H9 (cell line): ENCODE data around the gene ATP12A. TPM values are rescaled to one million over a fixed set of nuclear protein-coding genes. Genes with fewer than 3 reads are reported as not detected.

Source experiments
- DNase-seq: peaks from one replicate; pipeline ENCODE4 v3.0.0-alpha.2; 2017
- H2AFZ ChIP-seq: one replicate; pipeline ENCODE4 v1.6.1; 2013; ENCODE audit warnings: mild to moderate bottlenecking, low read length, control low read depth, moderate library complexity
- H2AK5ac ChIP-seq: 2 replicates; pipeline ENCODE4 v1.6.1; 2013; ENCODE audit warnings: low read length, control low read depth, mixed read lengths; ENCODE audit not compliant: insufficient read length
- H2BK120ac ChIP-seq: one replicate; pipeline ENCODE4 v1.6.1; 2013; ENCODE audit warnings: low read depth, mild to moderate bottlenecking, low read length, control low read depth, inconsistent platforms; ENCODE audit not compliant: poor library complexity, severe bottlenecking
- H2BK12ac ChIP-seq: 2 replicates; pipeline ENCODE4 v1.6.1; 2013; ENCODE audit warnings: low read length, control low read depth, mixed read lengths, low read depth; ENCODE audit not compliant: insufficient read length
- H2BK15ac ChIP-seq: 2 replicates; pipeline ENCODE4 v1.6.1; 2013; ENCODE audit warnings: low read depth, low read length, control low read depth
- H2BK20ac ChIP-seq: one replicate; pipeline ENCODE4 v1.6.1; 2013; ENCODE audit warnings: low read depth, mild to moderate bottlenecking, low read length, control low read depth, inconsistent platforms; ENCODE audit not compliant: poor library complexity, severe bottlenecking
- H2BK5ac ChIP-seq: 2 replicates; pipeline ENCODE4 v1.6.1; 2013; ENCODE audit warnings: low read length, control low read depth, mixed read lengths; ENCODE audit not compliant: insufficient read length
- H3K14ac ChIP-seq: 2 replicates; pipeline ENCODE4 v1.6.1; 2013; ENCODE audit warnings: low read length, control low read depth; ENCODE audit not compliant: insufficient read depth
- H3K18ac ChIP-seq: 2 replicates; pipeline ENCODE4 v1.6.1; 2013; ENCODE audit warnings: low read depth, mild to moderate bottlenecking, mixed read lengths, low read length, control low read depth; ENCODE audit not compliant: insufficient read length
- H3K23ac ChIP-seq: 2 replicates; pipeline ENCODE4 v1.6.1; 2013; ENCODE audit warnings: low read length, control low read depth, mixed read lengths, low read depth; ENCODE audit not compliant: insufficient read length
- H3K23me2 ChIP-seq: 2 replicates; pipeline ENCODE4 v1.6.1; 2013; ENCODE audit warnings: low read depth, mild to moderate bottlenecking, mixed read lengths, low read length, control low read depth; ENCODE audit not compliant: insufficient read length, poor library complexity, severe bottlenecking
- H3K27ac ChIP-seq: 2 replicates; pipeline ENCODE4 v1.5.1; 2013; ENCODE audit warnings: low read length, control low read depth, mixed read lengths, low read depth; ENCODE audit not compliant: insufficient read length
- H3K27me3 ChIP-seq: 2 replicates; pipeline ENCODE4 v1.6.1; 2013; ENCODE audit warnings: low read length, control low read depth, inconsistent platforms; ENCODE audit not compliant: insufficient read depth
- H3K4ac ChIP-seq: 2 replicates; pipeline ENCODE4 v1.6.1; 2013; ENCODE audit warnings: low read depth, mild to moderate bottlenecking, control low read depth, inconsistent platforms, low read length, moderate library complexity
- H3K4me1 ChIP-seq: 2 replicates; pipeline ENCODE4 v1.6.1; 2013; ENCODE audit warnings: low read length, control low read depth, inconsistent platforms; ENCODE audit not compliant: insufficient read depth
- H3K4me2 ChIP-seq: 2 replicates; pipeline ENCODE4 v1.6.1; 2013; ENCODE audit warnings: low read length, control low read depth, mixed read lengths; ENCODE audit not compliant: insufficient read length, insufficient read depth
- H3K56ac ChIP-seq: 2 replicates; pipeline ENCODE4 v1.6.1; 2013; ENCODE audit warnings: low read depth, mild to moderate bottlenecking, mixed read lengths, low read length, control low read depth; ENCODE audit not compliant: insufficient read length
- H3K79me1 ChIP-seq: 2 replicates; pipeline ENCODE4 v1.6.1; 2013; ENCODE audit warnings: low read depth, mild to moderate bottlenecking, moderate library complexity, low read length, control low read depth, inconsistent platforms; ENCODE audit not compliant: insufficient read depth, poor library complexity, severe bottlenecking
- H3K79me2 ChIP-seq: 2 replicates; pipeline ENCODE4 v1.6.1; 2013; ENCODE audit warnings: low read length, control low read depth, inconsistent platforms; ENCODE audit not compliant: insufficient read depth
- H3K9ac ChIP-seq: 2 replicates; pipeline ENCODE4 v1.6.1; 2013; ENCODE audit warnings: low read length, control low read depth, mixed read lengths; ENCODE audit not compliant: insufficient read length; ENCODE audit errors: extremely low read depth
- H3K9me3 ChIP-seq: one replicate; pipeline ENCODE4 v1.6.1; 2013; ENCODE audit warnings: low read depth, low read length, inconsistent platforms; ENCODE audit not compliant: control insufficient read depth
- H3T11ph ChIP-seq: one replicate; pipeline ENCODE4 v1.6.1; 2013; ENCODE audit warnings: mild to moderate bottlenecking, low read length, control low read depth, inconsistent platforms
- H4K20me1 ChIP-seq: one replicate; pipeline ENCODE4 v1.6.1; 2013; ENCODE audit not compliant: control insufficient read depth, insufficient read length, insufficient read depth
- H4K5ac ChIP-seq: 2 replicates; pipeline ENCODE4 v1.6.1; 2013; ENCODE audit warnings: low read depth, mild to moderate bottlenecking, mixed read lengths, low read length, control low read depth; ENCODE audit not compliant: insufficient read length
- H4K8ac ChIP-seq: replicated peaks from 2 replicates; pipeline ENCODE4 v1.6.1; 2013; ENCODE audit warnings: low read length, control low read depth, mixed read lengths, low read depth; ENCODE audit not compliant: insufficient read length
- H4K91ac ChIP-seq: 2 replicates; pipeline ENCODE4 v1.6.1; 2013; ENCODE audit warnings: low read depth, mild to moderate bottlenecking, moderate library complexity, mixed read lengths, low read length, control low read depth; ENCODE audit not compliant: insufficient read length
- H3K27ac Mint-ChIP-seq, 3 experiments: 2 replicates in 2 of 3; 3 replicates in 1 of 3; pipeline ENCODE4 v1.8.0; 2020 to 2021; ENCODE audit warnings: mixed read lengths in 3 of 3, mild to moderate bottlenecking in 1 of 3, moderate library complexity in 1 of 3
- H3K27me3 Mint-ChIP-seq: 2 replicates; pipeline ENCODE4 v1.8.0; 2021; ENCODE audit warnings: low read depth, mild to moderate bottlenecking, moderate library complexity, mixed read lengths
- H3K36me3 Mint-ChIP-seq, 3 experiments: 2 replicates in 2 of 3; 3 replicates in 1 of 3; pipeline ENCODE4 v1.8.0; 2020 to 2021; ENCODE audit warnings: low read depth in 3 of 3, mixed read lengths in 3 of 3; ENCODE audit not compliant: insufficient read depth in 1 of 3
- H3K4me1 Mint-ChIP-seq, 2 experiments: 2 replicates each; pipeline ENCODE4 v1.8.0; 2020; ENCODE audit warnings: mixed read lengths in 2 of 2
- H3K4me3 Mint-ChIP-seq, 2 experiments: 2 replicates in 1 of 2; 3 replicates in 1 of 2; pipeline ENCODE4 v1.8.0; 2020 to 2021; ENCODE audit warnings: mild to moderate bottlenecking in 2 of 2, mixed read lengths in 2 of 2, moderate library complexity in 1 of 2
- H3K9me3 Mint-ChIP-seq, 2 experiments: 2 replicates in 1 of 2; 3 replicates in 1 of 2; pipeline ENCODE4 v1.8.0; 2020; ENCODE audit warnings: mild to moderate bottlenecking in 2 of 2, mixed read lengths in 2 of 2, moderate library complexity in 1 of 2
- WGBS: extraction: QIAGEN DNeasy Blood & Tissue Kit; methylation state at CpG from one replicate; pipeline ENCODE4 v1.1.7; 2013; ENCODE audit warnings: missing lambda C conversion rate, low lambda C conversion rate, mixed read lengths; ENCODE audit not compliant: insufficient read length; ENCODE audit errors: extremely low coverage; 5-methylcytosine and 5-hydroxymethylcytosine counted together
- total RNA-seq: library from RNA; stranded (reverse); gene quantifications from 2 replicates; pipeline ENCODE4 v1.2.1, GENCODE V29; 2021
- TF ChIP-seq, protein P1 (sequence below): fragments of 200-600 bp; sonication (generic); conservative IDR thresholded peaks from 3 replicates; pipeline ENCODE4 v1.8.0; 2021; ENCODE audit warnings: antibody characterized with exemption, mild to moderate bottlenecking

ATP12A gene
- total RNA-seq, 1 experiment from 2014 or later, result 0.94 TPM

DNA sequence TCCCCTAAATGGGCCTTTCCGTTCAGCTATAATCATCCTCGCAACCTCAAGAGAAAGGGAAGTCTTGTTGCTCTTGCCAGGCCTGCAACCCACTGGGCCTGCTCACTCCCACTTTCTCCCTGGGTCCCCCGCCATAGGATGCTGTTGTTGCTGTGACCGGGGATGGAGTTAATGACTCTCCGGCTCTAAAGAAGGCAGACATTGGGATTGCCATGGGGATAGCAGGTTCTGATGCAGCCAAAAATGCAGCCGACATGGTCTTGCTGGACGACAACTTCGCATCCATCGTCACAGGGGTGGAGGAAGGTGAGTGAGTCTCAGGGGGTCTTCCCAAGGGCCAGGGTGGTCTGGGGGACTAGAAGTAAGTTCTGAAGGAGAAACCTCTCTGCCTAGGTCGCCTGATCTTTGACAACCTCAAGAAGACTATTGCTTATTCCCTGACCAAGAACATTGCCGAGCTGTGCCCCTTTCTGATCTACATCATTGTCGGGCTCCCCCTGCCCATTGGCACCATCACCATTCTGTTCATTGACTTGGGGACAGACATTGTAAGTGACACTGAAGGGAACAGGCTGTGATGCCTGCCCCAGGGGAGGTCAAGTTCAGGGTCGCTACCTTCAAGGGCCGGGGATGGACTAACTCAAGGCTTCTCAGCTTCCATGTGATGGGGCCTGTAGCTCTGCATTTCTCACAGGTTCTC, 26.8 kb downstream of the ATP12A start:
- peaks cover 1% of the 10 kb centered on the region; the same call in 1 of the 2 replicates for H3K27me3 Mint-ChIP-seq
- Histone ChIP-seq H2BK12ac (no peak overlapping the region), H2AK5ac (no peak overlapping the region), H3K4ac (no peak overlapping the region), H3K18ac (no peak overlapping the region), H3K79me2 (no peaks in the 10 kb centered on the region), H4K20me1 (no peaks in the 10 kb centered on the region), H3K4me2 (no peak overlapping the region), H3T11ph (no peak overlapping the region), H3K79me1 (no peaks in the 10 kb centered on the region), H2BK5ac (no peak overlapping the region), H4K5ac (no peak overlapping the region), H4K91ac (no peak overlapping the region), H3K9me3 (no peaks in the 10 kb centered on the region), H2BK120ac (no peak overlapping the region), H2BK20ac (no peak overlapping the region), H3K4me1 (no peaks in the 10 kb centered on the region), H3K14ac (no peak overlapping the region), H4K8ac (no peak overlapping the region), H3K9ac (no peak overlapping the region), H3K27ac (no peak overlapping the region), H3K56ac (no peak overlapping the region), H2AFZ (no peak overlapping the region), H3K23me2 (no peaks in the 10 kb centered on the region), H3K23ac (no peak overlapping the region), H3K27me3 (no peaks in the 10 kb centered on the region), H2BK15ac (no peak overlapping the region)
- no CpG with 5 or more reads among the region's 14 CpGs for WGBS
- no peaks in the 10 kb centered on the region for H3K9me3 Mint-ChIP-seq
- no peak overlapping the region for H3K4me3 Mint-ChIP-seq
- no peak for DNase-seq
- no peaks in the 10 kb centered on the region; a peak in 1 of 7 replicates for H3K36me3 Mint-ChIP-seq
- no peak overlapping the region; a peak in 1 of 7 replicates for H3K27ac Mint-ChIP-seq
- TF ChIP-seq, protein P1, sequence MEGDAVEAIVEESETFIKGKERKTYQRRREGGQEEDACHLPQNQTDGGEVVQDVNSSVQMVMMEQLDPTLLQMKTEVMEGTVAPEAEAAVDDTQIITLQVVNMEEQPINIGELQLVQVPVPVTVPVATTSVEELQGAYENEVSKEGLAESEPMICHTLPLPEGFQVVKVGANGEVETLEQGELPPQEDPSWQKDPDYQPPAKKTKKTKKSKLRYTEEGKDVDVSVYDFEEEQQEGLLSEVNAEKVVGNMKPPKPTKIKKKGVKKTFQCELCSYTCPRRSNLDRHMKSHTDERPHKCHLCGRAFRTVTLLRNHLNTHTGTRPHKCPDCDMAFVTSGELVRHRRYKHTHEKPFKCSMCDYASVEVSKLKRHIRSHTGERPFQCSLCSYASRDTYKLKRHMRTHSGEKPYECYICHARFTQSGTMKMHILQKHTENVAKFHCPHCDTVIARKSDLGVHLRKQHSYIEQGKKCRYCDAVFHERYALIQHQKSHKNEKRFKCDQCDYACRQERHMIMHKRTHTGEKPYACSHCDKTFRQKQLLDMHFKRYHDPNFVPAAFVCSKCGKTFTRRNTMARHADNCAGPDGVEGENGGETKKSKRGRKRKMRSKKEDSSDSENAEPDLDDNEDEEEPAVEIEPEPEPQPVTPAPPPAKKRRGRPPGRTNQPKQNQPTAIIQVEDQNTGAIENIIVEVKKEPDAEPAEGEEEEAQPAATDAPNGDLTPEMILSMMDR, result no peak
- peaks cover 2 to 5% of the 10 kb centered on the region in 2 experiments; a peak in 3 of 4 replicates for H3K4me1 Mint-ChIP-seq
